ENCODE data around the gene AGAP1.

DNA sequence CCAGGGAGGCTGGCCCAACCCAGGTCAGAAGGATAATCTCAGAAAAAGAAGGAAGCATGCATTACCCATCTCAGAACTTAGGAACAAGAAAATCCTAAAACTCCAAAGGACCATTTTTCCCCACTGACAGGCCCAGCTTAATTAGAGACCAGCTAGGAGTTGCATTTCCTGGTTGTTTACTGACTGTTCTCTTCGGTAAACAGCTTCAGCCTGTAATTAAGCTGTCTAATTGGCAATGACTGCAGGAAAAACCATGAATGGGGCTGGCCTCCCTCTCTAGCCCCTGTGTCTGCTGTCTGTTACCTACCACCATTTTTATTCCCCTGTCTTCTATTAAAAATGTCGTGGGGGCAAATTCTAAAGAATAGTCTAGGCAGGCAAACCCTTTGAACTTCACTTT lies 146.5 kb downstream of the AGAP1 start:
- TF ChIP-seq, protein P1, sequence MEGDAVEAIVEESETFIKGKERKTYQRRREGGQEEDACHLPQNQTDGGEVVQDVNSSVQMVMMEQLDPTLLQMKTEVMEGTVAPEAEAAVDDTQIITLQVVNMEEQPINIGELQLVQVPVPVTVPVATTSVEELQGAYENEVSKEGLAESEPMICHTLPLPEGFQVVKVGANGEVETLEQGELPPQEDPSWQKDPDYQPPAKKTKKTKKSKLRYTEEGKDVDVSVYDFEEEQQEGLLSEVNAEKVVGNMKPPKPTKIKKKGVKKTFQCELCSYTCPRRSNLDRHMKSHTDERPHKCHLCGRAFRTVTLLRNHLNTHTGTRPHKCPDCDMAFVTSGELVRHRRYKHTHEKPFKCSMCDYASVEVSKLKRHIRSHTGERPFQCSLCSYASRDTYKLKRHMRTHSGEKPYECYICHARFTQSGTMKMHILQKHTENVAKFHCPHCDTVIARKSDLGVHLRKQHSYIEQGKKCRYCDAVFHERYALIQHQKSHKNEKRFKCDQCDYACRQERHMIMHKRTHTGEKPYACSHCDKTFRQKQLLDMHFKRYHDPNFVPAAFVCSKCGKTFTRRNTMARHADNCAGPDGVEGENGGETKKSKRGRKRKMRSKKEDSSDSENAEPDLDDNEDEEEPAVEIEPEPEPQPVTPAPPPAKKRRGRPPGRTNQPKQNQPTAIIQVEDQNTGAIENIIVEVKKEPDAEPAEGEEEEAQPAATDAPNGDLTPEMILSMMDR (IDR thresholded peaks at IDR 0.05) = no peak
- TF ChIP-seq POLR2A (IDR thresholded peaks at IDR 0.05) = no peak
